K562 (cell line): ENCODE measurements around the gene ASPDH. TPM values are rescaled to one million over a fixed set of nuclear protein-coding genes. Genes with fewer than 3 reads are reported as not detected.

Experiments
- AFF4 ChIP-seq: sonication (generic); formaldehyde crosslinking; IDR thresholded peaks from 2 replicates; pipeline ENCODE4 v1.8.0; 2023; ENCODE audit warnings: mild to moderate bottlenecking, missing genetic modification reagents
- CREB1 ChIP-seq, 2 experiments: sonication (generic) in 1 of 2; formaldehyde crosslinking in 1 of 2; IDR thresholded peaks; 2 replicates each; pipeline versions ENCODE4 v1.6.1 to v1.8.0; 2012 to 2022; ENCODE audit warnings: inconsistent platforms in 1 of 2, mild to moderate bottlenecking in 1 of 2, missing genetic modification reagents in 1 of 2, moderate library complexity in 1 of 2
- CXXC5 ChIP-seq: fragments of 250-450 bp; sonication (Bioruptor Pico); IDR thresholded peaks from 2 replicates; pipeline ENCODE4 v1.8.0; 2022; ENCODE audit warnings: inconsistent platforms, mild to moderate bottlenecking, moderate library complexity
- GATA2 ChIP-seq: sonication (generic); formaldehyde crosslinking; IDR thresholded peaks from 2 replicates; pipeline ENCODE4 v1.4.0; 2020; ENCODE audit warnings: mild to moderate bottlenecking, missing genetic modification reagents
- GTF2E2 ChIP-seq: fragments of 200-800 bp; sonication (Bioruptor generic); IDR thresholded peaks from 2 replicates; pipeline ENCODE4 v1.6.1; 2016; ENCODE audit warnings: missing genetic modification characterization, missing compliant biosample characterization
- GTF2F1 ChIP-seq: IDR thresholded peaks from 2 replicates; pipeline ENCODE4 v1.6.1; 2011; ENCODE audit warnings: low read depth, low read length, improper control_type of control experiment
- KDM1A ChIP-seq, 2 experiments: fragments of 450-650 bp; IDR thresholded peaks; 2 replicates each; pipeline ENCODE4 v1.6.1; 2016; ENCODE audit warnings: mild to moderate bottlenecking in 2 of 2
- KDM4B ChIP-seq, 2 experiments: fragments of 450-650 bp in 1 of 2; sonication (generic) in 1 of 2; IDR thresholded peaks; 2 replicates each; pipeline ENCODE4 v1.6.1; 2016 to 2017; ENCODE audit warnings: borderline replicate concordance in 2 of 2, antibody characterized with exemption in 1 of 2, low read depth in 1 of 2, mild to moderate bottlenecking in 1 of 2
- NEUROD1 ChIP-seq: fragments of 150-350 bp; IDR thresholded peaks from 2 replicates; pipeline ENCODE4 v1.6.1; 2014; ENCODE audit warnings: borderline replicate concordance, low read length, low read depth; ENCODE audit not compliant: partially characterized antibody
- POLR2A ChIP-seq: fragments of 450-650 bp; conservative IDR thresholded peaks from 2 replicates; pipeline ENCODE4 v1.6.1; 2016
- POLR2B ChIP-seq: fragments of 450-650 bp; IDR thresholded peaks from 2 replicates; pipeline ENCODE4 v1.6.1; 2018; ENCODE audit warnings: low read depth; ENCODE audit not compliant: partially characterized antibody
- PTBP1 ChIP-seq: fragments of 200-400 bp; formaldehyde crosslinking; IDR thresholded peaks from 2 replicates; pipeline ENCODE4 v1.6.1; 2017; ENCODE audit warnings: low read depth, low read length
- SP1 ChIP-seq: sonication (generic); formaldehyde crosslinking; IDR thresholded peaks from 2 replicates; pipeline ENCODE4 v1.8.1; 2022; ENCODE audit warnings: mild to moderate bottlenecking, missing genetic modification reagents
- SRF ChIP-seq, 2 experiments: fragments of 250-450, 450-650 bp in 1 of 2; sonication (Bioruptor Pico) in 1 of 2; sonication (generic) in 1 of 2; formaldehyde crosslinking; IDR thresholded peaks; 2 replicates each; pipeline versions ENCODE4 v1.5.0 to v1.5.1; 2020 to 2022; ENCODE audit warnings: mild to moderate bottlenecking in 1 of 2, missing genetic modification reagents in 1 of 2
- SUPT5H ChIP-seq: fragments of 450-650 bp; IDR thresholded peaks from 2 replicates; pipeline ENCODE4 v1.6.1; 2016
- TFAP4 ChIP-seq: sonication (generic); formaldehyde crosslinking; IDR thresholded peaks from 2 replicates; pipeline ENCODE4 v1.8.0; 2022; ENCODE audit warnings: missing genetic modification reagents, mild to moderate bottlenecking, moderate library complexity, borderline replicate concordance
- ZNF589 ChIP-seq: fragments of 200-800 bp; sonication (Bioruptor generic); IDR thresholded peaks from 2 replicates; pipeline ENCODE4 v1.6.1; 2016; ENCODE audit warnings: low read depth, missing genetic modification characterization, missing compliant biosample characterization
- polyA plus RNA-seq, 8 experiments: library from polyadenylated mRNA; depleted of rRNA in 4 of 8; stranded (reverse) in 5 of 8; unstranded in 3 of 8; fragments of >200 nt; fragmentation: Nextera tagmentation in 2 of 8; fragmentation: Illumina TruSeq in 1 of 8; extraction: Ambion mirVana in 2 of 8; extraction: Trizol in 1 of 8; gene quantifications; 2 replicates each; pipeline versions ENCODE4 v1.2.1 to v1.2.3, GENCODE V29; 2011 to 2014; ENCODE audit warnings: inconsistent platforms in 1 of 8, missing spikeins in 1 of 8
- total RNA-seq, 7 experiments: library from RNA; depleted of rRNA in 6 of 7; stranded (reverse); fragments of >200 nt in 6 of 7; fragmentation: Illumina TruSeq in 2 of 7; extraction: Trizol in 2 of 7; gene quantifications; 2 replicates each; pipeline versions ENCODE4 v1.2.1 to v1.2.3, GENCODE V29; 2011 to 2021; ENCODE audit warnings: low replicate concordance in 1 of 7
- TF ChIP-seq, protein P1 (sequence below), 2 experiments: IDR thresholded peaks; 2 replicates each; pipeline ENCODE4 v1.6.1; 2012; ENCODE audit warnings: improper control_type of control experiment in 2 of 2, low read depth in 2 of 2, low read length in 2 of 2, borderline replicate concordance in 1 of 2
- TF ChIP-seq, protein P2 (sequence below), 2 experiments: fragments of 250-450 bp in 1 of 2; fragments of 450-650 bp in 1 of 2; sonication (Bioruptor Pico) in 1 of 2; IDR thresholded peaks; 2 replicates each; pipeline versions ENCODE4 v1.6.1 to v1.8.0; 2016 to 2021; ENCODE audit warnings: mild to moderate bottlenecking in 2 of 2, moderate library complexity in 2 of 2, missing compliant biosample characterization in 1 of 2, missing genetic modification characterization in 1 of 2

The ASPDH gene
- total and polyA plus RNA-seq, 9 of the 15 experiments (the other 6 are each of a cell fraction or from before 2014, with no cell fraction given) = not detected

- TF ChIP-seq NEUROD1 (no peak), TFAP4 (CRISPR knock-in tag) (peak; percentile 88), PTBP1 (0 out of 2 replicates have a peak, but pooled peaks have one; percentile 40), CREB1 (IDR thresholded peaks at IDR 0.05) (peak; percentile 100), CREB1 (CRISPR knock-in tag; IDR thresholded peaks at IDR 0.05) (peak; percentile 100), POLR2B (peak; percentile 97), POLR2A (peak; percentile 94), SP1 (CRISPR knock-in tag) (peak; percentile 98), ZNF589 (CRISPR knock-in tag) (0 out of 2 replicates have a peak, but pooled peaks have one; percentile 32), CXXC5 (CRISPR knock-in tag) (peak; percentile 99), AFF4 (CRISPR knock-in tag) (peak; percentile 26; the same call in 1 of the 2 replicates), KDM4B (IDR thresholded peaks at IDR 0.05; ENCODE audit: borderline replicate concordance in 2 of 2, low read depth in 1 of 2) (peak in 1 of 2 experiments; percentile 85; a peak in 1 of 4 replicates), SRF (CRISPR knock-in tag; IDR thresholded peaks at IDR 0.05) (peak in 1 of 2 experiments; percentile 15; a peak in 1 of 4 replicates), GTF2F1 (peak; percentile 32; the same call in 1 of the 2 replicates), GTF2E2 (0 out of 2 replicates have a peak, but pooled peaks have one; percentile 50), GATA2 (no peak), KDM1A (IDR thresholded peaks at IDR 0.05) (peak; percentile 87 to 95), SUPT5H (peak; percentile 93)
- TF ChIP-seq, protein P1, sequence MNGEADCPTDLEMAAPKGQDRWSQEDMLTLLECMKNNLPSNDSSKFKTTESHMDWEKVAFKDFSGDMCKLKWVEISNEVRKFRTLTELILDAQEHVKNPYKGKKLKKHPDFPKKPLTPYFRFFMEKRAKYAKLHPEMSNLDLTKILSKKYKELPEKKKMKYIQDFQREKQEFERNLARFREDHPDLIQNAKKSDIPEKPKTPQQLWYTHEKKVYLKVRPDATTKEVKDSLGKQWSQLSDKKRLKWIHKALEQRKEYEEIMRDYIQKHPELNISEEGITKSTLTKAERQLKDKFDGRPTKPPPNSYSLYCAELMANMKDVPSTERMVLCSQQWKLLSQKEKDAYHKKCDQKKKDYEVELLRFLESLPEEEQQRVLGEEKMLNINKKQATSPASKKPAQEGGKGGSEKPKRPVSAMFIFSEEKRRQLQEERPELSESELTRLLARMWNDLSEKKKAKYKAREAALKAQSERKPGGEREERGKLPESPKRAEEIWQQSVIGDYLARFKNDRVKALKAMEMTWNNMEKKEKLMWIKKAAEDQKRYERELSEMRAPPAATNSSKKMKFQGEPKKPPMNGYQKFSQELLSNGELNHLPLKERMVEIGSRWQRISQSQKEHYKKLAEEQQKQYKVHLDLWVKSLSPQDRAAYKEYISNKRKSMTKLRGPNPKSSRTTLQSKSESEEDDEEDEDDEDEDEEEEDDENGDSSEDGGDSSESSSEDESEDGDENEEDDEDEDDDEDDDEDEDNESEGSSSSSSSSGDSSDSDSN (IDR thresholded peaks at IDR 0.05; ENCODE audit: borderline replicate concordance in 1 of 2, low read depth in 2 of 2, low read length in 2 of 2) = 0 out of 4 replicates have a peak, but pooled peaks of 1 of the 2 experiments have one; percentile 15
- TF ChIP-seq, protein P2, sequence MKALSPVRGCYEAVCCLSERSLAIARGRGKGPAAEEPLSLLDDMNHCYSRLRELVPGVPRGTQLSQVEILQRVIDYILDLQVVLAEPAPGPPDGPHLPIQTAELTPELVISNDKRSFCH (CRISPR knock-in tag; IDR thresholded peaks at IDR 0.05) = no peak
- TF ChIP-seq, protein P2 (tag; IDR thresholded peaks at IDR 0.05) = 0 out of 2 replicates have a peak, but pooled peaks have one; percentile 49
Observed at GRCh38 chr19:50476224-50476906, 37.3 kb downstream of the ASPDH start, which contains the start of the genes EMC10 and GARIN5A (continued).
